ENCODE data around the gene KISS1.

Gene KISS1

DNA sequence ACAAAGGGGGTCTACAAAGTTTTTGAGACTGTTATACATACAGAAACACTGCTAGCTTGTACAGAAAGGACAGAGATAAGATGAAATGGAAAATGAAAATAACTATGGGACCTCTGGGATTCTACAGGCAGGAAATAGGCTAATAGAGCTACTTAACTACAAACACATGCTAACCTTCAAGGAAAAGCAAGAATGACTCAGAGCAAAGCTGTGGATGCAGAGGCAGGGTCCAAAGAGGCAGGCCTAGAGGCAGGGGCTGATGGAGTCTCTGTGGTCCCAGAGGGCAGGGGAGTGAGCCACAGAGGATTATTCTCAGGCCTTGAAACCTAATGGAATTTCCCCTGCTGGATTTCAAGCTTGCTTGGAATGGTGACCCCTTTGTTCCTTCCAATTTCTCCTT, 36.2 kb upstream of the KISS1 start:
- Histone ChIP-seq H3K9me3 (replicated peaks; ENCODE audit: insufficient read depth, low read length) (no peaks in the 10 kb centered on the region), H3K4me1 (ENCODE audit: low read length) (no peaks in the 10 kb centered on the region), H3K27me3 (replicated peaks; ENCODE audit: insufficient read depth, low read length) (no peaks in the 10 kb centered on the region), H2AFZ (ENCODE audit: low read length) (no peak overlapping the region), H3K9ac (ENCODE audit: low read length) (no peak overlapping the region), H4K20me1 (ENCODE audit: insufficient read depth, low read length) (no peaks in the 10 kb centered on the region), H3K36me3 (replicated peaks; ENCODE audit: insufficient read depth, low read length) (no peaks in the 10 kb centered on the region), H3K79me2 (ENCODE audit: low read length) (no peaks in the 10 kb centered on the region), H3K27ac (ENCODE audit: low read length) (no peak overlapping the region), H3F3A (ENCODE audit: insufficient read depth, low read length) (no peaks in the 10 kb centered on the region), H3K9me2 (replicated peaks; ENCODE audit: insufficient read depth, low read length) (no peaks in the 10 kb centered on the region), H3K4me3 (ENCODE audit: low read length) (no peak overlapping the region), H3K4me2 (ENCODE audit: low read depth, low read length) (no peak overlapping the region)
- no peak for DNase-seq
- TF ChIP-seq EZH2phosphoT487 (IDR thresholded peaks at IDR 0.05; ENCODE audit: low read length) = no peak
- TF ChIP-seq, protein P1, sequence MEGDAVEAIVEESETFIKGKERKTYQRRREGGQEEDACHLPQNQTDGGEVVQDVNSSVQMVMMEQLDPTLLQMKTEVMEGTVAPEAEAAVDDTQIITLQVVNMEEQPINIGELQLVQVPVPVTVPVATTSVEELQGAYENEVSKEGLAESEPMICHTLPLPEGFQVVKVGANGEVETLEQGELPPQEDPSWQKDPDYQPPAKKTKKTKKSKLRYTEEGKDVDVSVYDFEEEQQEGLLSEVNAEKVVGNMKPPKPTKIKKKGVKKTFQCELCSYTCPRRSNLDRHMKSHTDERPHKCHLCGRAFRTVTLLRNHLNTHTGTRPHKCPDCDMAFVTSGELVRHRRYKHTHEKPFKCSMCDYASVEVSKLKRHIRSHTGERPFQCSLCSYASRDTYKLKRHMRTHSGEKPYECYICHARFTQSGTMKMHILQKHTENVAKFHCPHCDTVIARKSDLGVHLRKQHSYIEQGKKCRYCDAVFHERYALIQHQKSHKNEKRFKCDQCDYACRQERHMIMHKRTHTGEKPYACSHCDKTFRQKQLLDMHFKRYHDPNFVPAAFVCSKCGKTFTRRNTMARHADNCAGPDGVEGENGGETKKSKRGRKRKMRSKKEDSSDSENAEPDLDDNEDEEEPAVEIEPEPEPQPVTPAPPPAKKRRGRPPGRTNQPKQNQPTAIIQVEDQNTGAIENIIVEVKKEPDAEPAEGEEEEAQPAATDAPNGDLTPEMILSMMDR (IDR thresholded peaks at IDR 0.05; ENCODE audit: low read length) = no peak
- TF ChIP-seq EZH2 (optimal IDR thresholded peaks at IDR 0.05; ENCODE audit: low read depth, low read length) = no peak

DNA sequence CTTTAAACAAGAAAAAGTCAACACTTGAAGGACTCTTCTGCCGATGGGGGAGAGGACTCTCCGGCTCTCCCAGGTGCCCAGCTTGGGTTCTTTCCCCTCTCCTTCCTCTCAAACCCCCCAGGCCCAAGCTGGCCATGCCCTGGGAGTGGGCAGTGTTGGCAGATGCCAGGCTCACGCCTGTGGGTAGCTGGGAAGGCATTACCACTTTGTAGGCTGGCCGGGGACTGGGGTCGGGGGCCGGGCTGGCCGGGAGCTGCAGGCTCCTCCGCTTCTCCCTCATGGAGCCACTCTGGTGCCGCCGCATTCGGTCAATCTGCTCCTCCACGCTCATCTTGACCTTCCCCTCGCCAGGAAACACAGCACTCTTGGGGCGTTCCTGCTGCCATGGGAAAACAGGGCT, 33.9 kb upstream of the KISS1 start:
- Histone ChIP-seq H3K4me1 (ENCODE audit: low read length) (no peaks in the 10 kb centered on the region), H3K79me2 (ENCODE audit: low read length) (no peaks in the 10 kb centered on the region), H2AFZ (ENCODE audit: low read length) (no peak overlapping the region), H3F3A (ENCODE audit: insufficient read depth, low read length) (no peaks in the 10 kb centered on the region), H3K9me2 (replicated peaks; ENCODE audit: insufficient read depth, low read length) (no peaks in the 10 kb centered on the region), H3K9me3 (replicated peaks; ENCODE audit: insufficient read depth, low read length) (no peaks in the 10 kb centered on the region), H3K9ac (ENCODE audit: low read length) (no peak overlapping the region), H4K20me1 (ENCODE audit: insufficient read depth, low read length) (no peaks in the 10 kb centered on the region), H3K4me2 (ENCODE audit: low read depth, low read length) (no peak overlapping the region), H3K27me3 (replicated peaks; ENCODE audit: insufficient read depth, low read length) (no peaks in the 10 kb centered on the region), H3K36me3 (replicated peaks; ENCODE audit: insufficient read depth, low read length) (no peaks in the 10 kb centered on the region), H3K4me3 (ENCODE audit: low read length) (no peak overlapping the region), H3K27ac (ENCODE audit: low read length) (no peak overlapping the region)
- TF ChIP-seq EZH2 (optimal IDR thresholded peaks at IDR 0.05; ENCODE audit: low read depth, low read length) (no peak), EZH2phosphoT487 (IDR thresholded peaks at IDR 0.05; ENCODE audit: low read length) (no peak)
- TF ChIP-seq, protein P1 (IDR thresholded peaks at IDR 0.05; ENCODE audit: low read length) = no peak
- DNase-seq = no peak

DNA sequence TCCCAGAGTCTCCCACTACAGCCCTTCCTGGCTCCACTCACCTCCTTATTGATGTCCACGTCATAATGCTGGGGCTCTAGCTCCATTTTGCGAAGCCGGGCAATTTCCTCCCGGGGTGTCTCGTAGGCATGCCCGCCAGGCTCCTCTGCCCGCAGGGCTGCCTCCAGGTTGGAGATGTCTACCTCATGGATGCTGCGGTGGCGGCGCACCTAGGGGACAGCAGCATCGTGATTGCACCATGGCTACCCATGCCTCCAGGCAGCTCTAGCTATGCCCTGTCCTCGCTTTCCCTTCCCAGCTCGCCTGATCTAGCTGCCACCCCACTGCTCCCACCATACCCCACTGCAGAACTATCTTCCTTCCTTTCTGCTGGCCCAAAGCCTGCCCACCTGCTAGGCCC, 32.6 kb upstream of the KISS1 start:
- Histone ChIP-seq H3K9ac (ENCODE audit: low read length) (no peak overlapping the region), H3K9me2 (replicated peaks; ENCODE audit: insufficient read depth, low read length) (no peaks in the 10 kb centered on the region), H4K20me1 (ENCODE audit: insufficient read depth, low read length) (no peaks in the 10 kb centered on the region), H3K36me3 (replicated peaks; ENCODE audit: insufficient read depth, low read length) (no peaks in the 10 kb centered on the region), H3F3A (ENCODE audit: insufficient read depth, low read length) (no peaks in the 10 kb centered on the region), H3K4me3 (ENCODE audit: low read length) (no peak overlapping the region), H3K79me2 (ENCODE audit: low read length) (no peaks in the 10 kb centered on the region), H3K4me1 (ENCODE audit: low read length) (no peaks in the 10 kb centered on the region), H3K4me2 (ENCODE audit: low read depth, low read length) (no peak overlapping the region), H3K27me3 (replicated peaks; ENCODE audit: insufficient read depth, low read length) (no peaks in the 10 kb centered on the region), H3K9me3 (replicated peaks; ENCODE audit: insufficient read depth, low read length) (no peaks in the 10 kb centered on the region), H2AFZ (ENCODE audit: low read length) (no peak overlapping the region), H3K27ac (ENCODE audit: low read length) (no peak overlapping the region)
- no peak for DNase-seq
- TF ChIP-seq EZH2phosphoT487 (IDR thresholded peaks at IDR 0.05; ENCODE audit: low read length) = no peak
- TF ChIP-seq EZH2 (optimal IDR thresholded peaks at IDR 0.05; ENCODE audit: low read depth, low read length) = no peak
- TF ChIP-seq, protein P1 (IDR thresholded peaks at IDR 0.05; ENCODE audit: low read length) = no peak

Data from MM.1S (cell line).